Osteoblast (primary cell): ENCODE measurements around the gene POLR3GL. TPM values are rescaled to one million over a fixed set of nuclear protein-coding genes. Genes with fewer than 3 reads are reported as not detected.
A peak's percentile ranks its signal among the peaks of the same experiment; 100 is the strongest.

Experiments used
- DNase-seq: peaks from one replicate; pipeline ENCODE4 v3.0.0; 2011; ENCODE audit warnings: low spot score, mixed read lengths; ENCODE audit not compliant: insufficient read length; ENCODE audit errors: missing footprints
- H2AFZ ChIP-seq: 2 replicates; pipeline ENCODE4 v1.6.0; 2011; ENCODE audit warnings: mild to moderate bottlenecking, low read length
- H3K27ac ChIP-seq: 2 replicates; pipeline ENCODE4 v1.5.1; 2011; ENCODE audit warnings: mild to moderate bottlenecking, low read depth, low read length, moderate library complexity
- H3K27me3 ChIP-seq: 2 replicates; pipeline ENCODE4 v1.6.0; 2012; ENCODE audit warnings: mild to moderate bottlenecking, control low read depth, inconsistent platforms, low read length, moderate library complexity; ENCODE audit not compliant: insufficient read depth
- H3K36me3 ChIP-seq: 2 replicates; pipeline ENCODE4 v1.5.1; 2011; ENCODE audit warnings: mild to moderate bottlenecking, low read length, control low read depth, moderate library complexity; ENCODE audit not compliant: insufficient read depth
- H3K4me1 ChIP-seq: 2 replicates; pipeline ENCODE4 v1.5.1; 2011; ENCODE audit warnings: mild to moderate bottlenecking, low read length, control low read depth, moderate library complexity; ENCODE audit not compliant: insufficient read depth
- H3K4me2 ChIP-seq: 2 replicates; pipeline ENCODE4 v1.6.0; 2011; ENCODE audit warnings: mild to moderate bottlenecking, low read length; ENCODE audit not compliant: insufficient read depth
- H3K4me3 ChIP-seq: fragments of 200-600 bp; sonication (generic); 3 replicates; pipeline ENCODE4 v1.5.1; 2012; ENCODE audit warnings: mild to moderate bottlenecking, low read length, inconsistent platforms; ENCODE audit not compliant: insufficient read depth
- H3K79me2 ChIP-seq: 2 replicates; pipeline ENCODE4 v1.6.0; 2012; ENCODE audit warnings: mild to moderate bottlenecking, low read length, control low read depth, inconsistent platforms; ENCODE audit not compliant: insufficient read depth
- H3K9me3 ChIP-seq: 2 replicates; pipeline ENCODE4 v1.5.1; 2011; ENCODE audit warnings: low read depth, low read length, control low read depth
- H4K20me1 ChIP-seq: 2 replicates; pipeline ENCODE4 v1.6.0; 2012; ENCODE audit warnings: mild to moderate bottlenecking, low read length, control low read depth; ENCODE audit not compliant: insufficient read depth
- total RNA-seq: library from RNA; depleted of rRNA; stranded (reverse); fragments of >200 nt; gene quantifications from 2 replicates; pipeline ENCODE4 v1.2.3, GENCODE V29; 2012
- TF ChIP-seq, protein P1 (sequence below): IDR thresholded peaks from 2 replicates; pipeline ENCODE4 v1.5.1; 2011; ENCODE audit warnings: mild to moderate bottlenecking, low read depth, low read length, moderate library complexity; ENCODE audit errors: extremely low read depth

The POLR3GL gene
- total RNA-seq, 1 donor, result 9.4 TPM

DNA sequence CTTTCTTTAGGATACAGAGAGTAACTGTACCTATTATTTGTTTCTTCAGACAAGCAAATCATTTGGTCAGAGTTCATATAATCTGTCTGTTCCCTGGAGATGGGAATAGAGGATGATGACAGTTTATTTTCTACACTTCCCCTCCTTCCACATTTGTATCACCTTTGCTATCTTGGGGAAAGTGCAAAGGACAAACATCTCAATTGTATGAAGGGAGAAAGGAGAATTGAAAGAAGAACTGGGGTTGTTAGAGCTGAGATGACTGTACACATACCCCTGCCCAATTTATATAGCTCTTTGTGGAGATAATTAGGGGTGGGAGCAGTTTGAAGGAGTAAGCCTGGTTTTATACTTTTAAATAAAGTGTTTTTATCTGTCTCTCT lies 14.0 kb downstream of the POLR3GL start:
- peaks cover 5% of the 10 kb centered on the region for H3K79me2 ChIP-seq
- no peak for DNase-seq
- no peaks in the 10 kb centered on the region for H3K9me3 ChIP-seq
- H3K27ac ChIP-seq, result peak overlapping the region; percentile 95
- H2AFZ ChIP-seq, result peak overlapping the region; percentile 7
- TF ChIP-seq, protein P1, sequence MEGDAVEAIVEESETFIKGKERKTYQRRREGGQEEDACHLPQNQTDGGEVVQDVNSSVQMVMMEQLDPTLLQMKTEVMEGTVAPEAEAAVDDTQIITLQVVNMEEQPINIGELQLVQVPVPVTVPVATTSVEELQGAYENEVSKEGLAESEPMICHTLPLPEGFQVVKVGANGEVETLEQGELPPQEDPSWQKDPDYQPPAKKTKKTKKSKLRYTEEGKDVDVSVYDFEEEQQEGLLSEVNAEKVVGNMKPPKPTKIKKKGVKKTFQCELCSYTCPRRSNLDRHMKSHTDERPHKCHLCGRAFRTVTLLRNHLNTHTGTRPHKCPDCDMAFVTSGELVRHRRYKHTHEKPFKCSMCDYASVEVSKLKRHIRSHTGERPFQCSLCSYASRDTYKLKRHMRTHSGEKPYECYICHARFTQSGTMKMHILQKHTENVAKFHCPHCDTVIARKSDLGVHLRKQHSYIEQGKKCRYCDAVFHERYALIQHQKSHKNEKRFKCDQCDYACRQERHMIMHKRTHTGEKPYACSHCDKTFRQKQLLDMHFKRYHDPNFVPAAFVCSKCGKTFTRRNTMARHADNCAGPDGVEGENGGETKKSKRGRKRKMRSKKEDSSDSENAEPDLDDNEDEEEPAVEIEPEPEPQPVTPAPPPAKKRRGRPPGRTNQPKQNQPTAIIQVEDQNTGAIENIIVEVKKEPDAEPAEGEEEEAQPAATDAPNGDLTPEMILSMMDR, result no peak
- H3K36me3 ChIP-seq, result no peaks in the 10 kb centered on the region
- peak overlapping the region; percentile 51 for H3K4me3 ChIP-seq
- H3K4me1 ChIP-seq, result peaks cover 34% of the 10 kb centered on the region
- no peaks in the 10 kb centered on the region for H3K27me3 ChIP-seq
- H4K20me1 ChIP-seq, result no peaks in the 10 kb centered on the region
- H3K4me2 ChIP-seq, result peak overlapping the region; percentile 79

DNA sequence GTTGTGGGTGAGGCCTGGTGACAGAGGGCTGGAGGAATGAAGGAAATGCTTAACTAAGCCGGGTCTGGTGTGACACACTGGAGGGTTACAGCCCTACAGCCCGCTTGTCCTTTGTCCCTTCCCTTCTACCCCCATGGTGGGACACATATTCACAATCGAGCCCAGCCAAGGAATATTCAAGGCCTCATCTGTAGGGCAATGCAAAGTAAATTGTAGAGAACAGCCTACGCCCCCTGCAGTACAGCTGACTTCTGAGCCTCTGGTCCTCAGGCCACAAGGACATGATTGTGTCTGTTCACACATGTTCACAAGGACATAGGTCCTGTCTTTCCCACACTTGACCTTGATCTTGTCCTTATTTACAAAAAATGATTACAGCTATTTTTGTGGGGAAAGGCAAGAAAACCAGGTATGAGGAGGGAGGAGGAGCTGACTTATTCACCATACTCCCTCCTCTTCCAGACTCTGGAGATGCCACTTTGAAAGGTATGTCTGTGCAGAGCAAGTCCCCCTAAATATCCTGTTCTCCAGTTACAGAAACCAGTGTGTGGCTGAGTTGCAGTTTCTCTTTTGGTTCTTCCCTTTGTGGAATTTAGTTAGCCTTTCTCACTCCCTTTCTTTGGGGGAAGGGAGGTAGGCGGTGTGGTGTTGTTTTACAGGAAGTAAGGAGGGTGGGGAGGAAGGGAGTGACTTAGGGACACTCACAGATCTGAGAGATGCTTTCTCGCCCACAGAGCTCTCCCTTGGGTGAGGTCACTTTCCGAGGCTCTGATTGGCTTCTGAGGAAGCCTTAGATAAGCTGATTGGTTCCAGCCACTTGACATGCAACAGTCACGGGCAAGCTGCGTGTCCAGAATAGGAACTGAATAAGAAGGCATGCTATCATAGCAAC lies 14.6 kb downstream of the POLR3GL start:
- no peaks in the 10 kb centered on the region for H3K27me3 ChIP-seq
- H3K36me3 ChIP-seq, result no peaks in the 10 kb centered on the region
- peaks cover 34% of the 10 kb centered on the region for H3K4me1 ChIP-seq
- DNase-seq, result peak; percentile 97
- peak overlapping the region; percentile 37 for H2AFZ ChIP-seq
- H3K4me2 ChIP-seq, result peak overlapping the region; percentile 79
- H3K27ac ChIP-seq, result peak overlapping the region; percentile 95
- TF ChIP-seq, protein P1, result peak; percentile 38
- H3K4me3 ChIP-seq, result peak overlapping the region; percentile 51
- H3K79me2 ChIP-seq, result peaks cover 5% of the 10 kb centered on the region
- H4K20me1 ChIP-seq, result no peaks in the 10 kb centered on the region
- no peaks in the 10 kb centered on the region for H3K9me3 ChIP-seq

DNA sequence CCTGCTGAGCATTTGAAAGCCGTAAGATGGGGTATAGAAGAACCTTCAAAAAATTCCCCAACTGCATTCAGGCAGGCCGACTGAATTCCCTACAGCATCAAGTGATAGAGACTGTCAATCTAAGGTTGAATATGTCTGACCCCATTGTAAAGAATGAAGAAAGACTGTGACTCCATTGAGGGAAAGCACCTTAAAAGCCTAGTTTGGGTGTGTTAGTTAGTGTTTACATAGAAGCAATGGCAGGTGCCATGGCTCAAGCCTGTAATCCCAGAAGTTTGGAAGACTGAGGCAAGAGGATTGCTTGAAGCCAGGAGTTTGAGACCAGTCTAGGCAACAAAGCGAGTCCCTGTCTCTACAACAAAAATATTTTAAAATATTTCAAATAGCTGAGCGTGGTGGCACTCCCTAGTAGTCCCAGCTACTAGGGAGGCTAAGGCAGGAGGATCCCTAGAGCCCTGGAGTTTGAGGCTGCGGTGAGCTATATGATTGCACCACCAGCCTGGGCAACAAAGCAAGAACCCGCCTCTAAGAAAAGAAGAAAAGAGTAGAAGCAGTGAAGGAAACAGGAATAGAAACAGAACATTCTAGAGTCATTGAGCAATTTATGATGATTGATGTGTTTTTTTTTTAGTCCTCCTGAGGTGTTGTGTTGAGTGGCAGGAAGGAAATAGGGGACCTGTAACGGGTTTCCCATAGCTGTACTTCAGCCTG lies 15.4 kb downstream of the POLR3GL start:
- no peaks in the 10 kb centered on the region for H4K20me1 ChIP-seq
- peak overlapping the region; percentile 37 for H2AFZ ChIP-seq
- H3K4me3 ChIP-seq, result peak overlapping the region; percentile 37
- H3K79me2 ChIP-seq, result peaks cover 5% of the 10 kb centered on the region
- no peaks in the 10 kb centered on the region for H3K36me3 ChIP-seq
- H3K4me1 ChIP-seq, result peaks cover 35% of the 10 kb centered on the region
- TF ChIP-seq, protein P1, result no peak
- H3K4me2 ChIP-seq, result peak overlapping the region; percentile 79
- DNase-seq, result no peak
- no peaks in the 10 kb centered on the region for H3K27me3 ChIP-seq
- peak overlapping the region; percentile 95 for H3K27ac ChIP-seq
- no peaks in the 10 kb centered on the region for H3K9me3 ChIP-seq
